Measurements from ENCODE around the gene SEMA4D.

DNA sequence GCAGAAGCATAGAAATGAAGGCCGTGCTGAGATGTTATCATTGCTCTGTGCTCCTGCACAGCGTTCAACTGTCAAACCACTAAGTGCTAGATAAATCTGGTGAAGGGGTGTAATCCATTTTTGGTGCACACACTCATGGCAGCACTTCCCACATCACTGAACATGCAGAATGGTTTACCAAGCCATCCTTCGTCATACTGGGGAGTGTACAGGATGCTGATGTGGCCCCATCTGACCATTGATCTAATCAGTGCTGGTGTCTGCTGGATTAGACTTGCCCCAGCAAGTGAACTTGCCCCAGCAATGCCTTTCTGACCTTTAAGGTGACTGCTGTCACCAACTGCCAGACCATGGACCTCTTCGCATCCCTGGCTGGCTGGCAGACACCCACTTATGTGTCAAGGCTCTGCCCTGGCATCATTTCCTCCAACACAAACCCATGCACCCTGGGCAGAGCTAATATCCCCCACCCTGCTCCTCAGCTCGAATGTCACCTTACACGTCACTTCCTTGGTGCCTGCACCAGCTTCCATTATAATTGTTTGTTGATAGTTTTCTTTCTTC, 4.2 kb upstream of the SEMA4D start:
- TF ChIP-seq, protein P1, sequence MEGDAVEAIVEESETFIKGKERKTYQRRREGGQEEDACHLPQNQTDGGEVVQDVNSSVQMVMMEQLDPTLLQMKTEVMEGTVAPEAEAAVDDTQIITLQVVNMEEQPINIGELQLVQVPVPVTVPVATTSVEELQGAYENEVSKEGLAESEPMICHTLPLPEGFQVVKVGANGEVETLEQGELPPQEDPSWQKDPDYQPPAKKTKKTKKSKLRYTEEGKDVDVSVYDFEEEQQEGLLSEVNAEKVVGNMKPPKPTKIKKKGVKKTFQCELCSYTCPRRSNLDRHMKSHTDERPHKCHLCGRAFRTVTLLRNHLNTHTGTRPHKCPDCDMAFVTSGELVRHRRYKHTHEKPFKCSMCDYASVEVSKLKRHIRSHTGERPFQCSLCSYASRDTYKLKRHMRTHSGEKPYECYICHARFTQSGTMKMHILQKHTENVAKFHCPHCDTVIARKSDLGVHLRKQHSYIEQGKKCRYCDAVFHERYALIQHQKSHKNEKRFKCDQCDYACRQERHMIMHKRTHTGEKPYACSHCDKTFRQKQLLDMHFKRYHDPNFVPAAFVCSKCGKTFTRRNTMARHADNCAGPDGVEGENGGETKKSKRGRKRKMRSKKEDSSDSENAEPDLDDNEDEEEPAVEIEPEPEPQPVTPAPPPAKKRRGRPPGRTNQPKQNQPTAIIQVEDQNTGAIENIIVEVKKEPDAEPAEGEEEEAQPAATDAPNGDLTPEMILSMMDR (IDR thresholded peaks at IDR 0.05; ENCODE audit: low read depth, low read length) = no peak
- TF ChIP-seq POLR2A (IDR thresholded peaks at IDR 0.05; ENCODE audit: extremely low read depth, insufficient read length) (no peak), MYC (IDR thresholded peaks at IDR 0.05; ENCODE audit: low read depth, low read length) (no peak)

All from NB4 (cell line).